Duodenal mucosa (tissue), 2 donors: Measurements from ENCODE around the gene SLC26A11.

Experiments
- H3K27ac ChIP-seq: one replicate; pipeline ENCODE4 v1.7.0; 2013; ENCODE audit warnings: low read depth, low read length
- H3K27me3 ChIP-seq, 2 donors: one replicate each; pipeline ENCODE4 v1.7.0; 2013; ENCODE audit warnings: low read length in 2 of 2, control low read depth in 1 of 2; ENCODE audit not compliant: insufficient read depth in 2 of 2, control insufficient read depth in 1 of 2
- H3K36me3 ChIP-seq, 2 donors: one replicate each; pipeline ENCODE4 v1.7.0; 2013; ENCODE audit warnings: low read length in 2 of 2, control low read depth in 1 of 2; ENCODE audit not compliant: insufficient read depth in 2 of 2, control insufficient read depth in 1 of 2
- H3K4me1 ChIP-seq, 2 donors: one replicate each; pipeline ENCODE4 v1.7.0; 2013; ENCODE audit warnings: low read length in 2 of 2, control low read depth in 1 of 2; ENCODE audit not compliant: insufficient read depth in 2 of 2, control insufficient read depth in 1 of 2
- H3K4me3 ChIP-seq, 2 donors: one replicate each; pipeline ENCODE4 v1.7.0; 2013; ENCODE audit warnings: low read length in 2 of 2, low read depth in 1 of 2
- H3K9ac ChIP-seq, 2 donors: one replicate each; pipeline ENCODE4 v1.7.0; 2013; ENCODE audit warnings: low read length in 2 of 2, low read depth in 1 of 2
- H3K9me3 ChIP-seq, 2 donors: one replicate each; pipeline ENCODE4 v1.7.0; 2013; ENCODE audit warnings: low read length in 2 of 2, control low read depth in 1 of 2; ENCODE audit not compliant: control insufficient read depth in 1 of 2

SLC26A11 gene

DNA sequence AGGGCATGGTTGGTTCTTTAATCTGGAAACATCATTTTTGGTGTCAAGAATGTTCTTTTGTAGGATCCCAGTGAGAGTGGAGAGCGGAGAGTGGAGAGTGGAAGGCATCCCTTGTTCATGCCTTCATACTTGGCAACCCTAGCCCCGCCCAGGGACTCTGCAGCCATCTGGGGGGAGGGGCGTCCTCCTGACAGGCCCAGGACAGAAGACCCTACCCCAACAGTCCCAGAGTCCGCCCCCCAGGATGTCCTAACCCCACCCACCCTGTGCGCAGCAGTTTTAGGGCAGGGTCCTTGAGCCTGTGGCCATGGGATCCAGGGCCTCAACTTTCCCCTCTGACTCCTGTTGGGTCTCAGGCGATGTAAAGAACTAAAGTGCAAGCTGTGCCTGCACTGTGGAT, 4.5 kb downstream of the SLC26A11 start:
- Histone ChIP-seq H3K9ac (no peak overlapping the region), H3K27me3 (no peaks in the 10 kb centered on the region), H3K9me3 (no peaks in the 10 kb centered on the region), H3K36me3 (no peaks in the 10 kb centered on the region), H3K4me3 (no peak overlapping the region), H3K4me1 (peaks cover 0 to 9% of the 10 kb centered on the region in 2 donors), H3K27ac (no peak overlapping the region)

GRCh38 chr17:80225230-80225629, 5.0 kb downstream of the SLC26A11 start:
- Histone ChIP-seq H3K9me3 (no peaks in the 10 kb centered on the region), H3K27ac (no peak overlapping the region), H3K4me1 (peaks cover 0 to 6% of the 10 kb centered on the region in 2 donors), H3K9ac (no peak overlapping the region), H3K4me3 (no peak overlapping the region), H3K27me3 (no peaks in the 10 kb centered on the region), H3K36me3 (no peaks in the 10 kb centered on the region)

GRCh38 chr17:80227156-80227555, 6.9 kb downstream of the SLC26A11 start:
- Histone ChIP-seq H3K27ac (no peak overlapping the region), H3K4me1 (no peaks in the 10 kb centered on the region), H3K9ac (no peak overlapping the region), H3K4me3 (no peak overlapping the region), H3K27me3 (no peaks in the 10 kb centered on the region), H3K9me3 (peaks cover 0 to 3% of the 10 kb centered on the region in 2 donors), H3K36me3 (peaks cover 0 to 3% of the 10 kb centered on the region in 2 donors)

DNA sequence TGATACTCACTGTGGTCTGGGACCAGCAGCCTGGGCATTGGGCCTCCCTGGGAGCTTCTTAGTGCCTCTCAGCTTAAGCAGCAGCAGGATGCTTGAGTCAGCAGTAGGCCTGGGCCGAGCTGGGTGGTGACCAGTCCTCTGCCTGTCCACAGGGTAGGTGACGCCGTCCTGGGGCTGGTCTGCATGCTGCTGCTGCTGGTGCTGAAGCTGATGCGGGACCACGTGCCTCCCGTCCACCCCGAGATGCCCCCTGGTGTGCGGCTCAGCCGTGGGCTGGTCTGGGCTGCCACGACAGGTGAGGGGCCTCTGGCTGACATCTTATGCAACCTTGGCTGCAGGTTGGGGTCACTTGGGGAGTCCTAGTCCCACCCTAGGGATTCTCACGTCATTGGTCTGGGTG, 7.4 kb downstream of the SLC26A11 start:
- Histone ChIP-seq H3K27me3 (no peaks in the 10 kb centered on the region), H3K27ac (no peak overlapping the region), H3K9me3 (peaks cover 2 to 8% of the 10 kb centered on the region in 2 donors), H3K4me3 (no peak overlapping the region), H3K36me3 (peaks cover 0 to 3% of the 10 kb centered on the region in 2 donors), H3K4me1 (no peaks in the 10 kb centered on the region), H3K9ac (no peak overlapping the region)

- H3K27ac ChIP-seq: no peak overlapping the region
- H3K4me3 ChIP-seq: no peak overlapping the region
- H3K36me3 ChIP-seq: peaks cover 0 to 3% of the 10 kb centered on the region in 2 donors
- no peaks in the 10 kb centered on the region for H3K27me3 ChIP-seq
- H3K4me1 ChIP-seq: no peaks in the 10 kb centered on the region
- H3K9me3 ChIP-seq: peaks cover 6 to 8% of the 10 kb centered on the region in 2 donors
- no peak overlapping the region for H3K9ac ChIP-seq
These were observed 8.2 kb downstream of the SLC26A11 start for GRCh38 chr17:80228477-80228876.

GRCh38 chr17:80229011-80229410, 8.8 kb downstream of the SLC26A11 start:
- no peak overlapping the region for H3K27ac ChIP-seq
- peaks cover 6 to 10% of the 10 kb centered on the region in 2 donors for H3K9me3 ChIP-seq
- H3K36me3 ChIP-seq: peaks cover 0 to 3% of the 10 kb centered on the region in 2 donors
- H3K9ac ChIP-seq: no peak overlapping the region
- H3K27me3 ChIP-seq: no peaks in the 10 kb centered on the region
- H3K4me3 ChIP-seq: no peak overlapping the region
- no peaks in the 10 kb centered on the region for H3K4me1 ChIP-seq

GRCh38 chr17:80232438-80232837, 12.2 kb downstream of the SLC26A11 start:
- Histone ChIP-seq H3K9me3 (peaks cover 6 to 10% of the 10 kb centered on the region in 2 donors), H3K9ac (no peak overlapping the region), H3K4me3 (no peak overlapping the region), H3K4me1 (no peaks in the 10 kb centered on the region), H3K27me3 (no peaks in the 10 kb centered on the region), H3K27ac (no peak overlapping the region), H3K36me3 (peaks cover 2 to 14% of the 10 kb centered on the region in 2 donors)

DNA sequence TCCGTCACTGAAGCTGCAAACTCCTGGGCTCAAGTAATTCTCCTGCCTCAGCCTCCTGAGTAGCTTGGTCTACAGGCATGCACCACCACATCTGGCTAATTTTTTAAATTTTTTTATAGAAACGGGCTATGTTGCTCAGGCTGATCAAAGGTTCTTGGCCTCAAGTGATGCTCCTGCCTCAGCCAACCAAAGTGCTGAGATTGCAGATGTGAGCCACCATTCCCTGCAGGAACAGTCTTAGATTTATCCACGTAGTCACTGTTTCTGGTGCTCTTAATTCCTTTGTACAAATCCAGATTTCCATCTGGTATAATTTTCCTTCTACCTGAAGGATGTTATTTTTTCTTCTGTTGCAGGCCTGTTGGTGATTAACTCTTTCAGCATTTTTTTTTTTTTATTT, 13.0 kb downstream of the SLC26A11 start:
- H3K4me3 ChIP-seq: no peak overlapping the region
- H3K9ac ChIP-seq: no peak overlapping the region
- no peaks in the 10 kb centered on the region for H3K27me3 ChIP-seq
- H3K27ac ChIP-seq: no peak overlapping the region
- peaks cover 6 to 10% of the 10 kb centered on the region in 2 donors for H3K9me3 ChIP-seq
- H3K4me1 ChIP-seq: no peaks in the 10 kb centered on the region
- peaks cover 5 to 19% of the 10 kb centered on the region in 2 donors for H3K36me3 ChIP-seq

GRCh38 chr17:80236911-80237310, 16.7 kb downstream of the SLC26A11 start:
- no peak overlapping the region for H3K9ac ChIP-seq
- H3K9me3 ChIP-seq: peaks cover 6 to 7% of the 10 kb centered on the region in 2 donors
- peaks cover 5 to 16% of the 10 kb centered on the region in 2 donors for H3K36me3 ChIP-seq
- H3K4me1 ChIP-seq: no peaks in the 10 kb centered on the region
- no peak overlapping the region for H3K4me3 ChIP-seq
- no peak overlapping the region for H3K27ac ChIP-seq
- no peaks in the 10 kb centered on the region for H3K27me3 ChIP-seq

DNA sequence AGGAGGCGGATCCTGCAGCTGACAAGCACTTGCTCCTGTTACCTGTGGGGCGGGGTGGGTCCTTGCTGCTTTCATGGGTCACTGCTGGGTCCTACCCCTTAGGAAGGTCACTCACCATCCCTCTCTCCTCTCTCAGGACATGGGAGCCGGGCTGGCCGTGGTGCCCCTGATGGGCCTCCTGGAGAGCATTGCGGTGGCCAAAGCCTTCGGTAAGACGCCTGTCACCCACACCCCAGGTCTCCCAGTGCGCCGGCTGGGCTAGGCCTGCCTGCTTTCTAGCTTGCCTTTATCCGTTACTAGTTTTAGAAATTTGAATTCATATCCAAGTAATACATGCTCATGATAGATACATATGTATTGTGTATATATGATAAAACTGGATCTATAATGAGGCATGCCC, 17.2 kb downstream of the SLC26A11 start:
- no peaks in the 10 kb centered on the region for H3K4me1 ChIP-seq
- H3K9me3 ChIP-seq: peaks cover 5 to 6% of the 10 kb centered on the region in 2 donors
- no peak overlapping the region for H3K9ac ChIP-seq
- H3K27me3 ChIP-seq: no peaks in the 10 kb centered on the region
- H3K36me3 ChIP-seq: peaks cover 5 to 16% of the 10 kb centered on the region in 2 donors
- H3K4me3 ChIP-seq: no peak overlapping the region
- H3K27ac ChIP-seq: no peak overlapping the region

DNA sequence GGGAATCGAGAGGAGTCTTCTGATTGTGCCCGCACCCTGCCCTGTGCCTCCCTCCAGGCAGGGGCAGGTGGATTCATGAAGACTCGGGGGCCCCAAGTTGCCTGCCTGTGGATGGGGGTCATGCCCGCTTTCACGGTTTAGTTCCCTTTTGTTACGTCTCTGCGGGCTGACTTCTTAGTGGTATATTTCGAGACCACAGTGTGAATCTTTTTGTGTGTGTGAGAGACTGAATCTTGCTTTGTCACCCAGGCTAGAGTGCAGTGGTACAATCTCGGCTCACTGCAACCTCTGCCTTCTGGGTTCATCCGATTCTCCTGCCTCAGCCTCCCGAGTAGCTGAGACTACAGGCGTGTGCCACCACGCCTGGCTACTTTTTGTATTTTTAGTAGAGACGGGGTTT, 22.3 kb downstream of the SLC26A11 start:
- H3K9me3 ChIP-seq: no peaks in the 10 kb centered on the region
- no peaks in the 10 kb centered on the region for H3K27me3 ChIP-seq
- no peak overlapping the region for H3K9ac ChIP-seq
- H3K4me1 ChIP-seq: no peaks in the 10 kb centered on the region
- H3K4me3 ChIP-seq: no peak overlapping the region
- H3K36me3 ChIP-seq: peaks cover 8 to 19% of the 10 kb centered on the region in 2 donors
- no peak overlapping the region for H3K27ac ChIP-seq
